Testis (tissue), 3 donors: ENCODE data around the gene TOX2. TPM values are rescaled to one million over a fixed set of nuclear protein-coding genes. Genes with fewer than 3 reads are reported as not detected.

ENCODE experiments used
- DNase-seq: peaks from one replicate; pipeline ENCODE4 v3.0.0-alpha.2; 2019
- H3K27ac ChIP-seq, 2 donors: fragments of 200-600 bp; sonication (generic); one replicate each; pipeline ENCODE4 v1.5.1; 2019
- H3K27me3 ChIP-seq: fragments of 200-600 bp; sonication (generic); one replicate; pipeline ENCODE4 v1.5.1; 2019
- H3K36me3 ChIP-seq: fragments of 200-600 bp; sonication (generic); one replicate; pipeline ENCODE4 v1.5.1; 2017; ENCODE audit warnings: low read depth; ENCODE audit errors: missing control alignments
- H3K4me1 ChIP-seq: fragments of 200-600 bp; sonication (generic); one replicate; pipeline ENCODE4 v1.5.1; 2019
- H3K4me3 ChIP-seq, 2 donors: fragments of 200-600 bp; sonication (generic); one replicate each; pipeline ENCODE4 v1.5.1; 2017 to 2019
- H3K9me3 ChIP-seq: fragments of 200-600 bp; sonication (generic); one replicate; pipeline ENCODE4 v1.5.1; 2017
- CTCF ChIP-seq, 3 experiments: fragments of 450-650 bp in 2 of 3; fragments of 200-600 bp in 1 of 3; sonication (generic) in 1 of 3; IDR thresholded peaks; one replicate each; pipeline ENCODE4 v1.5.1; 2016 to 2019; ENCODE audit warnings: antibody characterized with exemption in 3 of 3, mild to moderate bottlenecking in 2 of 3, moderate library complexity in 1 of 3
- POLR2A ChIP-seq: fragments of 450-650 bp; IDR thresholded peaks from one replicate; pipeline ENCODE4 v1.6.1; 2017; ENCODE audit warnings: antibody characterized with exemption, mild to moderate bottlenecking, moderate library complexity
- WGBS, 2 donors: methylation state at CpG; one replicate each; pipeline ENCODE4 v1.1.5; 2018; 5-methylcytosine and 5-hydroxymethylcytosine counted together
- intact Hi-C: fragments of 100-400 bp; cut with DNase I; formaldehyde crosslinking; loops from one replicate; pipeline ENCODE4 v1.15.1; 2023; ENCODE audit warnings: low total_unique reads
- polyA plus RNA-seq: library from polyadenylated mRNA; stranded (reverse); fragments of 350-450 nt; fragmentation: Illumina TruSeq; extraction: RNeasy Lipid Tissue Mini Kit (QIAGEN cat#74804); gene quantifications from one replicate; pipeline ENCODE4 v1.2.3, GENCODE V29; 2014; ENCODE audit warnings: low read depth, low replicate concordance; ENCODE audit not compliant: insufficient read depth
- total RNA-seq, 2 donors: library from RNA; depleted of rRNA; stranded (reverse); fragments of >200 nt; gene quantifications; one replicate each; pipeline ENCODE4 v1.2.3, GENCODE V29; 2016

TOX2 gene
- total and polyA plus RNA-seq, 3 donors from 2014 or later = 43.8 to 67.0 (median 48.1) TPM

DNA sequence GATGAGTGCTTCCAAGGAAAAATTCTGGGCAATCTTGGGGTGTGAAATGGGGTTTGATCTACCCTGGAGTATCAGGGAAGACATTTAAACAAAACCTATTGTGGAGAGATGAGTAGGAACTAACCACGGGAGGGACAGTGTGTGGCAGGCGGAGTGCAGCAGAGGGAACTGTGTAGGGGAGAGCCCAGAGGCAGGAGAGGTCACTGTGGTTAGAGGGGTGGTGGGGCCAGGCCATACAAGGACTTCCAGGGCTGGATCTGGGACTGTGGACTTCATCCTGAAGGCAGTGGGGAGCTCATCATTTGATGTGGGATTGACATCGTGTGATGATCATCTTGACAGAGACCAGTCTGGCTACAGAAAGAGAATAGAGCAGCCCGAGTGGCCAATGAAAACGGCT is 89.0 kb downstream of the TOX2 start:
- H3K27ac ChIP-seq = no peak overlapping the region
- no peaks in the 10 kb centered on the region for H3K4me1 ChIP-seq
- TF ChIP-seq CTCF (IDR thresholded peaks at IDR 0.05) (no peak), POLR2A (no peak)
- WGBS, 2 donors = 88 to 91% methylated on average over 5 of the region's 5 CpGs
- H3K36me3 ChIP-seq = no peaks in the 10 kb centered on the region
- no peak overlapping the region for H3K4me3 ChIP-seq
- intact Hi-C loops = no loop called here
- no peak for DNase-seq
- H3K9me3 ChIP-seq = no peaks in the 10 kb centered on the region
- no peaks in the 10 kb centered on the region for H3K27me3 ChIP-seq

GRCh38 chr20:44004306-44004915 is 89.8 kb downstream of the TOX2 start:
- H3K4me1 ChIP-seq = no peaks in the 10 kb centered on the region
- H3K27me3 ChIP-seq = no peaks in the 10 kb centered on the region
- intact Hi-C loops = no loop called here
- TF ChIP-seq POLR2A = no peak
- TF ChIP-seq CTCF (IDR thresholded peaks at IDR 0.05) = no peak
- H3K9me3 ChIP-seq = no peaks in the 10 kb centered on the region
- no peak for DNase-seq
- 88 to 92% methylated on average over 4 of the region's 4 CpGs for WGBS, 2 donors
- no peak overlapping the region for H3K4me3 ChIP-seq
- H3K27ac ChIP-seq = no peak overlapping the region
- no peaks in the 10 kb centered on the region for H3K36me3 ChIP-seq

GRCh38 chr20:44005661-44006060 is 91.0 kb downstream of the TOX2 start:
- TF ChIP-seq CTCF (IDR thresholded peaks at IDR 0.05) (no peak), POLR2A (no peak)
- intact Hi-C loops = no loop called here
- 86 to 94% methylated on average over 3 of the region's 3 CpGs for WGBS, 2 donors
- Histone ChIP-seq H3K36me3 (no peaks in the 10 kb centered on the region), H3K27me3 (no peaks in the 10 kb centered on the region), H3K4me3 (no peak overlapping the region), H3K27ac (no peak overlapping the region), H3K9me3 (no peaks in the 10 kb centered on the region), H3K4me1 (no peaks in the 10 kb centered on the region)
- DNase-seq = no peak

GRCh38 chr20:44006126-44006525 is 91.5 kb downstream of the TOX2 start:
- intact Hi-C loops = no loop called here
- Histone ChIP-seq H3K27me3 (no peaks in the 10 kb centered on the region), H3K9me3 (no peaks in the 10 kb centered on the region), H3K4me3 (no peak overlapping the region), H3K4me1 (no peaks in the 10 kb centered on the region), H3K27ac (no peak overlapping the region), H3K36me3 (no peaks in the 10 kb centered on the region)
- DNase-seq = no peak
- WGBS, 2 donors = 93 to 95% methylated on average over 6 of the region's 6 CpGs
- TF ChIP-seq CTCF (IDR thresholded peaks at IDR 0.05) (no peak), POLR2A (no peak)

- no peaks in the 10 kb centered on the region for H3K4me1 ChIP-seq
- H3K27ac ChIP-seq = no peak overlapping the region
- H3K4me3 ChIP-seq = no peak overlapping the region
- WGBS, 2 donors = 89 to 92% methylated on average over 9 of the region's 9 CpGs
- TF ChIP-seq CTCF (IDR thresholded peaks at IDR 0.05) = no peak
- TF ChIP-seq POLR2A = no peak
- no peaks in the 10 kb centered on the region for H3K36me3 ChIP-seq
- intact Hi-C loops = no loop called here
- DNase-seq = no peak
- no peaks in the 10 kb centered on the region for H3K9me3 ChIP-seq
- no peaks in the 10 kb centered on the region for H3K27me3 ChIP-seq
Measured at GRCh38 chr20:44006578-44006977, 91.9 kb downstream of the TOX2 start.
